NCI-H2029 treated with DMSO at 0.1 percent for 48 hours (cell line): Measurements from ENCODE around the gene THRB.

Experiments
- DNase-seq: peaks from one replicate; lab custom pipeline; 2025; lab: John Stamatoyannopoulos, UW

Gene THRB

GRCh38 chr3:24177201-24177600 lies 317.4 kb downstream of the THRB start:
- DNase-seq = no peak

- no peak for DNase-seq
Measured at GRCh38 chr3:24174614-24175013, 320.0 kb downstream of the THRB start.

GRCh38 chr3:24168977-24169376 lies 325.7 kb downstream of the THRB start:
- no peak for DNase-seq

GRCh38 chr3:24167429-24167828 lies 327.2 kb downstream of the THRB start:
- no peak for DNase-seq

GRCh38 chr3:24166515-24166914 lies 328.1 kb downstream of the THRB start:
- no peak for DNase-seq

- DNase-seq = no peak
Measured at GRCh38 chr3:24165603-24165982, 329.1 kb downstream of the THRB start.

GRCh38 chr3:24164967-24165602 lies 329.6 kb downstream of the THRB start:
- no peak for DNase-seq

- no peak for DNase-seq
Measured at GRCh38 chr3:24162929-24163328, 331.7 kb downstream of the THRB start.

- no peak for DNase-seq
Measured at GRCh38 chr3:24161841-24162240, 332.8 kb downstream of the THRB start.

DNA sequence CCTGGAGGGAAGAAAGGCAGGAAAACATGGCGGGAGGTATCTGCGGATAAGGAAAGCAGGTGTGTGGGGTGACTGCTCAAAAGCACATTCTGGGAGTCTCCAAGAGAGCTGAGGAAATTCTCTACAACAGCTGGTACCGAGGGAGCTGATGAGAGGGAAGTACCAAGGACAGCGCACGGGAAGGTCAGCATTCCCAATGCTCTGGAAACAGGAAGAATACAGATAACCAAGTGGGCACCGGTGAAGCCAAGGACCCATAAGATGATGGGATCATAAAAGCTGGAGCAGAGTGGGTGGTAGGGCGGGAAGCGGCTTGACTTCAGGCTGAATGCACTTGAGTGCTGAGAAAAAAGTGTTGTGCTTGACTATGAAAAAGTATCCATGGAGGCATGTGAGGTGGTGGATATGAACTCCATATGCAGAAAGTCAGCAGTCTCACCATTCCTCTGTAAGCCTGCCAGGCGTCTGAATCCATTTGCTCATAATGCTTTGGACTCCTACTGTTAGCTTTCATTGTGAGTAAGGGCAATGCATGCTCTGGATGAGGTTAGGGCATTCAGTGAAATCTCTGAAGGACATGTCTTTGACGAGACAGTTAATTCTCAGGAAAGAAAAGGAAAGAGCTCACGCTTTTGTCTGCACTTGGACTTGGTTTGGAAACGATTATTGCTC lies 334.1 kb downstream of the THRB start:
- no peak for DNase-seq

DNA sequence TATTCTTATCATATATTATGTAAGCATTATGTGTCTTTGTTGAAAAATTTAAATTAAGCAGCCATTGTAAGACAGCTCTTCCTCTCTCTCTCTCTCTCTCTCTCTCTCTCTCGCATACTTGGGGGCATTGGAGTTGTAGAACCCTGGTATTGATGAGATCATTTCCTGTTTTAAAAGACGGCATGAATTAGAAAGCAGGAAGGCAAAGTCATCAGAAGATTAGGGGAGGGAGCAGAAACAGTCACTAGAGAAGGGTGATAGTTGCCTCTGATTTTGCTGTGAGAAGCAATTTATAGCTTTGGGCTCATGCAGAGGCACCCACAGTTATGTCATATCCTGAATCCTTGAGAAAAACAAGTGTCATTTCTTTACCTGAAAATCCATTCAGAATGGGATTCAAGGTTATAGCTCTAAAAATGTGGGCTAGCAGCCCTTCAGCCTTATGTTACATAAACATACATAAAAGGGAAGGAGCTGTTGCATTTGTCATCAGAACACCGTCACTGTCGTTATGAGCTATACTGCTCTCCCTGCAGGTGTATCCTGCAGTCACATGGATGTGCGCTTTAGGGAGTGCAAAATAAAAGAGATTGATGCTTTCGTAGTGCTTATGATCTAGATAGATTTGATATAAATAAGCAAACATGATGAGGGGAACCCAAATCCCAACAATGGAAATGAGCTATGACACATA lies 335.7 kb downstream of the THRB start:
- no peak for DNase-seq

DNA sequence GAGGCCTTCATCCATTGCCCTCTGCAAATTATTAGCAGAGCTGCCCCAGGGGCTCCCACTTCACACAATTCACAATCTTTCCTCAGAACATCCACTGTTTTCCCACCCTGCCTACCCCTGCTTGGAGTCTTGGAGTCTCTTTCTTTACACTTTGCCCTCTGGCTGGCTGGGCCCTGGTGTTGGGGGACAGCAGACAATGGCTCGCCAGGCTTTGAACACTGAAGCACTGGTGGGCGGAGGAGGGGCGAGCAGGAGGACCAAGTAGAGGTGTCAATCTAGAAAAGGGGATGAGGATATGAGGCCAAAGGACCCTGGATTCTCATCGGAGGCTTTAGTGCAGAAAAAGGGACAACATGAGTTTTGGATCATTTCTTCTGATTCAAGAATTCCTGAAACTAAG lies 337.5 kb downstream of the THRB start:
- no peak for DNase-seq

- DNase-seq = no peak
Measured at GRCh38 chr3:24156466-24156865, 338.2 kb downstream of the THRB start.

- DNase-seq = no peak
Measured at GRCh38 chr3:24155276-24155675, 339.4 kb downstream of the THRB start.

DNA sequence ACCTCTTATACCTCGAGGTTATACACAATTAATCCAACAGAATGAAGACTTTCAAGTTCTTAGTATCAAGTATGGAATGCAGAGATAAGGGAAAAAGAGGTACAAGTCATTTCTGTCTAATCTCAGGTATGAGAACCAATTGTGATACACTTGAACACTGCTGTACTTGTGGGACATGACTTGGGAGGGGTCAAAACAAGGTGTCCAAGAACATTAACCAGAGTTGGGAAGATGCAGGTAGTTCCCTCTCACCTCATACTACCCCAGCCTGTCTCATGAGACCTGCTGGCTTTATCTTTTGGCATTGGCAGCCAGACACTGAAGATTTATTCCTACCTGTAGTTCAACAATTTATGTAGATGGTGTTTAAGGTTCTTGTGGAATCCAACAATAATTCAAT lies 339.9 kb downstream of the THRB start:
- no peak for DNase-seq

DNA sequence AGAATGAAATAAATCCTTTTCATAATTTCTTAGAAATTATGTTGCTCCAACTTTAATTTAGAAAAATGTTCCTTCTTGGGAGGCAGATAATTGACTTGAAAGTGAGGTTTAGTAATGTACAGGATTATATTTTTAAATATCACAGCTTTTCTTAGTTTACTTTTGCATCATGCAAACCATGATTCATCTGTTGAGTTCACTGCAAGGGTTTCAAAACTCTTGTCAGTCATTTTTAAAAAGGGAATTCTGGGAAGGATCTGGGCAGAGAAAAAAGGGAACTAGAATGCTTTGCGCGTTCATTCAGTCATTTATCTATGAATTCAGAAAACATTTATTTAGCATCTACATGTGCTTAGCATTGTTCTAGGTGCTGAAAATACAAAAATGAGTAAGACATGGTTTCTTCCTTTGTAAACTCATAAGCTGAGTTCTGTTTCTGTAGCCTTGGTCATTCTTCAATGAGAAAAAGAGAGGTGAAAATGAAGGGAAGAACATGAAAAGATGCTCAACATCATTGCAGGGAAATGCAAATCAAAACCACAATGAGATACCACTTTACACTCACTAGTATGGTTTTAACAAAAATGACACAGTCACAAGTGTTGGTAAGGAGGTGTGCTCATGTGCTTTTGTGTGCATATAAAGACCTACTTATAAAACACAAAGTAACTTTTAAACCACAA lies 340.5 kb downstream of the THRB start:
- DNase-seq = no peak

DNA sequence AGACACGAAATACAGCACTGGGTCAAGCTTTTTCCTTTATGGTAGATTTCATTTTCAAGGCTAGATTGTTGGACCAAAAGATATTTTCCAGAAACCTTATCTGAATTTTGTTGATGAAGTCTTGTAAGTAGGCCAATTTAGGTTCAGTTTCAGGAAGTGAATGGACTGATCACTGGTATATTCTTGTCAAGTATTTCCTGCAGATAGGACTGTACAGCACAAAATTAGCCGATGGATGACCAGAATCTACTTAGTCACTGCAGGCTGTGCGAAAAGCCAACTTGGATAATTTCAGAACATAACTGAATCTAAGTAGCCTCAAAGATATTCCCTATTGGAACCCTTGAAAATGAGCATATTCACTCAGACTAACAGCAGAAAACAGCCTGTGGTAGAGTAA lies 343.1 kb downstream of the THRB start:
- DNase-seq = no peak

GRCh38 chr3:24149032-24149431 lies 345.6 kb downstream of the THRB start:
- DNase-seq = no peak

GRCh38 chr3:24145981-24146822 lies 348.4 kb downstream of the THRB start:
- DNase-seq = no peak

- DNase-seq = no peak
Measured at GRCh38 chr3:24145481-24145880, 349.2 kb downstream of the THRB start.

DNA sequence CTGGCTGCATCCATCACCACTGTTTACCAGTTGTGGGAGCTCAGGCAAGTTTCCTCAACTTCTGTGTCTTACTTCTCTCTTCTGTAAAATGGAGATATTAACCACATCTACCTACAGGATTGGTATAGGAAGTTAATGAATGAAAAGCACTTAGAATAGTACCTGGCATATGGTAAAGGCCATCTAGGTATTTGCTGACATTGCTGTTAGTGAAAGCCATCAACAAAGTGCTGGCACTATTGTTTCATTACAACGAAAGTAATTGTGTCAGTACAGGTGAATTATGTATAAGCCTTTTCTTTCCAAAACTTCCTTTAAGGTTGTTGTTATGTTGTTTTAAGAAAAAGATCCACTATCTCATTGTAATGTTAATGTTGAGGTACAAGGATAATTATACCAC lies 352.5 kb downstream of the THRB start:
- no peak for DNase-seq

DNA sequence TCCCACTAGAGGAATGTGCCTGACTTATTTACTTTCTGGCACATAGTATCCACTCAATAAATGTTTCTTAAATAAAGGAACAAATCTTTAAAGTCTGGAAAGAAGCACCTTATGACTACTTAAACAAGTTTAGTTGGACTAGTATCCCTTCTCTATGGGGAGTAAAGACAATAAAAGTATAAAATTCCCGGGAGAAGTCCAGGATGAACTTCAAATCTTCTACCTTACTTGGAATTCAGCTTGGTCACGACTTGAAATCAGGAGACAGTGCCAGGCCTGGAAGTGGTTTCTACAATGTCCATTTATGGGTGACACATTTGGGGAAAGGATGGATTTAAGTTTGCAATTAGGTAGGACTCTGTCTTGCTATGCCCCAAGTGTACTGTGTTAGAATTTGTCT lies 353.1 kb downstream of the THRB start:
- DNase-seq = no peak
